H9 (cell line): ENCODE results near the gene CCDC92B. TPM values are rescaled to one million over a fixed set of nuclear protein-coding genes. Genes with fewer than 3 reads are reported as not detected.
A peak's percentile ranks its signal among the peaks of the same experiment; 100 is the strongest.

Experiments
- DNase-seq: peaks from one replicate; pipeline ENCODE4 v3.0.0-alpha.2; 2017
- H2AFZ ChIP-seq: one replicate; pipeline ENCODE4 v1.6.1; 2013; ENCODE audit warnings: mild to moderate bottlenecking, low read length, control low read depth, moderate library complexity
- H2AK5ac ChIP-seq: 2 replicates; pipeline ENCODE4 v1.6.1; 2013; ENCODE audit warnings: low read length, control low read depth, mixed read lengths; ENCODE audit not compliant: insufficient read length
- H2BK120ac ChIP-seq: one replicate; pipeline ENCODE4 v1.6.1; 2013; ENCODE audit warnings: low read depth, mild to moderate bottlenecking, low read length, control low read depth, inconsistent platforms; ENCODE audit not compliant: poor library complexity, severe bottlenecking
- H2BK12ac ChIP-seq: 2 replicates; pipeline ENCODE4 v1.6.1; 2013; ENCODE audit warnings: low read length, control low read depth, mixed read lengths, low read depth; ENCODE audit not compliant: insufficient read length
- H2BK15ac ChIP-seq: 2 replicates; pipeline ENCODE4 v1.6.1; 2013; ENCODE audit warnings: low read depth, low read length, control low read depth
- H2BK20ac ChIP-seq: one replicate; pipeline ENCODE4 v1.6.1; 2013; ENCODE audit warnings: low read depth, mild to moderate bottlenecking, low read length, control low read depth, inconsistent platforms; ENCODE audit not compliant: poor library complexity, severe bottlenecking
- H2BK5ac ChIP-seq: 2 replicates; pipeline ENCODE4 v1.6.1; 2013; ENCODE audit warnings: low read length, control low read depth, mixed read lengths; ENCODE audit not compliant: insufficient read length
- H3K14ac ChIP-seq: 2 replicates; pipeline ENCODE4 v1.6.1; 2013; ENCODE audit warnings: low read length, control low read depth; ENCODE audit not compliant: insufficient read depth
- H3K18ac ChIP-seq: 2 replicates; pipeline ENCODE4 v1.6.1; 2013; ENCODE audit warnings: low read depth, mild to moderate bottlenecking, mixed read lengths, low read length, control low read depth; ENCODE audit not compliant: insufficient read length
- H3K23ac ChIP-seq: 2 replicates; pipeline ENCODE4 v1.6.1; 2013; ENCODE audit warnings: low read length, control low read depth, mixed read lengths, low read depth; ENCODE audit not compliant: insufficient read length
- H3K23me2 ChIP-seq: 2 replicates; pipeline ENCODE4 v1.6.1; 2013; ENCODE audit warnings: low read depth, mild to moderate bottlenecking, mixed read lengths, low read length, control low read depth; ENCODE audit not compliant: insufficient read length, poor library complexity, severe bottlenecking
- H3K27ac ChIP-seq: 2 replicates; pipeline ENCODE4 v1.5.1; 2013; ENCODE audit warnings: low read length, control low read depth, mixed read lengths, low read depth; ENCODE audit not compliant: insufficient read length
- H3K27me3 ChIP-seq: 2 replicates; pipeline ENCODE4 v1.6.1; 2013; ENCODE audit warnings: low read length, control low read depth, inconsistent platforms; ENCODE audit not compliant: insufficient read depth
- H3K4ac ChIP-seq: 2 replicates; pipeline ENCODE4 v1.6.1; 2013; ENCODE audit warnings: low read depth, mild to moderate bottlenecking, control low read depth, inconsistent platforms, low read length, moderate library complexity
- H3K4me1 ChIP-seq: 2 replicates; pipeline ENCODE4 v1.6.1; 2013; ENCODE audit warnings: low read length, control low read depth, inconsistent platforms; ENCODE audit not compliant: insufficient read depth
- H3K4me2 ChIP-seq: 2 replicates; pipeline ENCODE4 v1.6.1; 2013; ENCODE audit warnings: low read length, control low read depth, mixed read lengths; ENCODE audit not compliant: insufficient read length, insufficient read depth
- H3K56ac ChIP-seq: 2 replicates; pipeline ENCODE4 v1.6.1; 2013; ENCODE audit warnings: low read depth, mild to moderate bottlenecking, mixed read lengths, low read length, control low read depth; ENCODE audit not compliant: insufficient read length
- H3K79me1 ChIP-seq: 2 replicates; pipeline ENCODE4 v1.6.1; 2013; ENCODE audit warnings: low read depth, mild to moderate bottlenecking, moderate library complexity, low read length, control low read depth, inconsistent platforms; ENCODE audit not compliant: insufficient read depth, poor library complexity, severe bottlenecking
- H3K79me2 ChIP-seq: 2 replicates; pipeline ENCODE4 v1.6.1; 2013; ENCODE audit warnings: low read length, control low read depth, inconsistent platforms; ENCODE audit not compliant: insufficient read depth
- H3K9ac ChIP-seq: 2 replicates; pipeline ENCODE4 v1.6.1; 2013; ENCODE audit warnings: low read length, control low read depth, mixed read lengths; ENCODE audit not compliant: insufficient read length; ENCODE audit errors: extremely low read depth
- H3K9me3 ChIP-seq: one replicate; pipeline ENCODE4 v1.6.1; 2013; ENCODE audit warnings: low read depth, low read length, inconsistent platforms; ENCODE audit not compliant: control insufficient read depth
- H3T11ph ChIP-seq: one replicate; pipeline ENCODE4 v1.6.1; 2013; ENCODE audit warnings: mild to moderate bottlenecking, low read length, control low read depth, inconsistent platforms
- H4K20me1 ChIP-seq: one replicate; pipeline ENCODE4 v1.6.1; 2013; ENCODE audit not compliant: control insufficient read depth, insufficient read length, insufficient read depth
- H4K5ac ChIP-seq: 2 replicates; pipeline ENCODE4 v1.6.1; 2013; ENCODE audit warnings: low read depth, mild to moderate bottlenecking, mixed read lengths, low read length, control low read depth; ENCODE audit not compliant: insufficient read length
- H4K8ac ChIP-seq: replicated peaks from 2 replicates; pipeline ENCODE4 v1.6.1; 2013; ENCODE audit warnings: low read length, control low read depth, mixed read lengths, low read depth; ENCODE audit not compliant: insufficient read length
- H4K91ac ChIP-seq: 2 replicates; pipeline ENCODE4 v1.6.1; 2013; ENCODE audit warnings: low read depth, mild to moderate bottlenecking, moderate library complexity, mixed read lengths, low read length, control low read depth; ENCODE audit not compliant: insufficient read length
- H3K27ac Mint-ChIP-seq, 3 experiments: 2 replicates in 2 of 3; 3 replicates in 1 of 3; pipeline ENCODE4 v1.8.0; 2020 to 2021; ENCODE audit warnings: mixed read lengths in 3 of 3, mild to moderate bottlenecking in 1 of 3, moderate library complexity in 1 of 3
- H3K27me3 Mint-ChIP-seq: 2 replicates; pipeline ENCODE4 v1.8.0; 2021; ENCODE audit warnings: low read depth, mild to moderate bottlenecking, moderate library complexity, mixed read lengths
- H3K36me3 Mint-ChIP-seq, 3 experiments: 2 replicates in 2 of 3; 3 replicates in 1 of 3; pipeline ENCODE4 v1.8.0; 2020 to 2021; ENCODE audit warnings: low read depth in 3 of 3, mixed read lengths in 3 of 3; ENCODE audit not compliant: insufficient read depth in 1 of 3
- H3K4me1 Mint-ChIP-seq, 2 experiments: 2 replicates each; pipeline ENCODE4 v1.8.0; 2020; ENCODE audit warnings: mixed read lengths in 2 of 2
- H3K4me3 Mint-ChIP-seq, 2 experiments: 2 replicates in 1 of 2; 3 replicates in 1 of 2; pipeline ENCODE4 v1.8.0; 2020 to 2021; ENCODE audit warnings: mild to moderate bottlenecking in 2 of 2, mixed read lengths in 2 of 2, moderate library complexity in 1 of 2
- H3K9me3 Mint-ChIP-seq, 2 experiments: 2 replicates in 1 of 2; 3 replicates in 1 of 2; pipeline ENCODE4 v1.8.0; 2020; ENCODE audit warnings: mild to moderate bottlenecking in 2 of 2, mixed read lengths in 2 of 2, moderate library complexity in 1 of 2
- WGBS: extraction: QIAGEN DNeasy Blood & Tissue Kit; methylation state at CpG from one replicate; pipeline ENCODE4 v1.1.7; 2013; ENCODE audit warnings: missing lambda C conversion rate, low lambda C conversion rate, mixed read lengths; ENCODE audit not compliant: insufficient read length; ENCODE audit errors: extremely low coverage; 5-methylcytosine and 5-hydroxymethylcytosine counted together
- total RNA-seq: library from RNA; stranded (reverse); gene quantifications from 2 replicates; pipeline ENCODE4 v1.2.1, GENCODE V29; 2021
- TF ChIP-seq, protein P1 (sequence below): fragments of 200-600 bp; sonication (generic); conservative IDR thresholded peaks from 3 replicates; pipeline ENCODE4 v1.8.0; 2021; ENCODE audit warnings: antibody characterized with exemption, mild to moderate bottlenecking

Gene CCDC92B
- total RNA-seq, 1 experiment from 2014 or later: 8.0 TPM

DNA sequence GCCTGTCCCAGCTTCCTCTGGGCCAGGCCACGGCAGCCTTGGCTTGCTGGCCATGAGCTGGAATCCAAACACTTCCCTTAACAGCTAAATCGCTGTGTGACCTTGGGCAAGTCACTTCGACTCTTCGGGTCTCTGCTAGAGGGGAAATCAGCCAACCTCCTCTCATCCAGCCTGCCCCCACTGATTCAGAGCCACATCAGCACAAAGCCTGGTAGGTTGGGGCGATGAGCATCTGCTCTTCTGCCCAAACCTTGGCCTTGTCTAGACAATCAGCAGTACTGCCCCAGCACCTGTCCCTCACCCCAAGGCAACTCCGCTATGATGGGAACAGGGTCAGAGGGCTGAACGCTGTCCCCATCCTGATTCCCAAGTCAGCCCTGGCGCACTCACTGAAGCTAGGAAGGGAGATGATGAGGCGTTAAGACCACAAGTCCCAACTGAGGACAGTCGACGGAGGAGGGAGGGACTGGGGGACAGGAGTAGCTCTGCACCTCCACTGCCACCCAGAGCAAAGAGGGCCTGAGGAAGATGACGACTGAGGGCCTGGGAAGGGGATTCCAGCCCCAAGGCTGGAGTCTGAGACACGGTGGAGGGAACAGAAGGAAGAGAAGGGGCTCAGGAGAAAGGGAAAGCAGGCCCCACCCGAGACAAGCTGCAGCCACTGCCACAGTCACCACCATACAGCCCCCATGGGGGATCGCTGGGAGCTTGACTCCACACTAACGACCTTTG, 39.2 kb downstream of the CCDC92B start:
- H3K9me3 Mint-ChIP-seq: no peaks in the 10 kb centered on the region; a peak in 1 of 5 replicates
- H2AK5ac ChIP-seq: no peak overlapping the region
- H3K4me1 ChIP-seq: peaks cover 4% of the 10 kb centered on the region; the same call in 1 of the 2 replicates
- no peak overlapping the region for H3K27ac ChIP-seq
- TF ChIP-seq, protein P1, sequence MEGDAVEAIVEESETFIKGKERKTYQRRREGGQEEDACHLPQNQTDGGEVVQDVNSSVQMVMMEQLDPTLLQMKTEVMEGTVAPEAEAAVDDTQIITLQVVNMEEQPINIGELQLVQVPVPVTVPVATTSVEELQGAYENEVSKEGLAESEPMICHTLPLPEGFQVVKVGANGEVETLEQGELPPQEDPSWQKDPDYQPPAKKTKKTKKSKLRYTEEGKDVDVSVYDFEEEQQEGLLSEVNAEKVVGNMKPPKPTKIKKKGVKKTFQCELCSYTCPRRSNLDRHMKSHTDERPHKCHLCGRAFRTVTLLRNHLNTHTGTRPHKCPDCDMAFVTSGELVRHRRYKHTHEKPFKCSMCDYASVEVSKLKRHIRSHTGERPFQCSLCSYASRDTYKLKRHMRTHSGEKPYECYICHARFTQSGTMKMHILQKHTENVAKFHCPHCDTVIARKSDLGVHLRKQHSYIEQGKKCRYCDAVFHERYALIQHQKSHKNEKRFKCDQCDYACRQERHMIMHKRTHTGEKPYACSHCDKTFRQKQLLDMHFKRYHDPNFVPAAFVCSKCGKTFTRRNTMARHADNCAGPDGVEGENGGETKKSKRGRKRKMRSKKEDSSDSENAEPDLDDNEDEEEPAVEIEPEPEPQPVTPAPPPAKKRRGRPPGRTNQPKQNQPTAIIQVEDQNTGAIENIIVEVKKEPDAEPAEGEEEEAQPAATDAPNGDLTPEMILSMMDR: no peak
- peak overlapping the region; percentile 43 for H3K4me2 ChIP-seq
- no peak overlapping the region for H3K23ac ChIP-seq
- no peak overlapping the region for H2BK15ac ChIP-seq
- no peak overlapping the region for H3K56ac ChIP-seq
- no peak overlapping the region for H4K8ac ChIP-seq
- H3K4me3 Mint-ChIP-seq: peak overlapping the region; percentile 79 to 80
- H2BK120ac ChIP-seq: no peak overlapping the region
- H3K4ac ChIP-seq: no peak overlapping the region
- H3T11ph ChIP-seq: no peak overlapping the region
- H4K20me1 ChIP-seq: no peaks in the 10 kb centered on the region
- no peak overlapping the region for H4K5ac ChIP-seq
- peak overlapping the region in 1 of 3 experiments; percentile 69; a peak in 4 of 7 replicates for H3K27ac Mint-ChIP-seq
- H3K79me1 ChIP-seq: no peaks in the 10 kb centered on the region
- no peak overlapping the region for H4K91ac ChIP-seq
- peaks cover 0 to 2% (median 0%) of the 10 kb centered on the region in 3 experiments; a peak in 1 of 7 replicates for H3K36me3 Mint-ChIP-seq
- H3K23me2 ChIP-seq: peaks cover 13% of the 10 kb centered on the region
- no peaks in the 10 kb centered on the region for H3K9me3 ChIP-seq
- no peak for DNase-seq
- H3K27me3 ChIP-seq: no peaks in the 10 kb centered on the region; the same call in 1 of the 2 replicates
- peaks cover 17% of the 10 kb centered on the region; the same call in 1 of the 2 replicates for H3K79me2 ChIP-seq
- peaks cover 16% of the 10 kb centered on the region for H3K27me3 Mint-ChIP-seq
- no peak overlapping the region for H3K18ac ChIP-seq
- H2BK5ac ChIP-seq: no peak overlapping the region
- H2BK12ac ChIP-seq: no peak overlapping the region
- WGBS: no CpG with 5 or more reads among the region's 16 CpGs
- H2BK20ac ChIP-seq: no peak overlapping the region
- H2AFZ ChIP-seq: no peak overlapping the region
- no peak overlapping the region for H3K14ac ChIP-seq
- no peak overlapping the region for H3K9ac ChIP-seq
- peaks cover 40 to 53% of the 10 kb centered on the region in 2 experiments for H3K4me1 Mint-ChIP-seq
